ENCODE measurements around the gene B3GNT9. TPM values are rescaled to one million over a fixed set of nuclear protein-coding genes. Genes with fewer than 3 reads are reported as not detected.
A peak's percentile ranks its signal among the peaks of the same experiment; 100 is the strongest.

B3GNT9 gene
- total RNA-seq, 1 donor from 2014 or later = 5.1 TPM

DNA sequence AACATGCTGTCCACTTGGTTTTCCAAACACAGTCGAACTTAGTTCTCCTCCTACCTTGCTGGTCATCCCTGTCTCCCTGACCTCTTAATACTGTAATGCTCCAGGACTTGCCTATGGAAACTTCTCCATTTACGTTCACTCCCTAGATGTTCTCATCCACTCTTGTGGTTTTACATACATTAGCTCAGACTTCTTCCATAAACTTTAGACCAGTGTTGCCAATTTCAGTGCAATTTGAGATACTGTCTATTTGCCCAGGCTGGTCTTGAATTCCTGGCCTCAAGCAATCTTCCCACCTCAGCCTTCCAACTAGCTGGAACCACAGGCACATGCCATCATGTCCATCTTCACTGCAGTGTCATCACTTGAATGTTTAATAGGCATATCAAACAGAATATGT lies 31.5 kb upstream of the B3GNT9 start:
- Mint-ChIP-seq H3K27me3 (ENCODE audit: low read depth) (peaks cover 40% of the 10 kb centered on the region), H3K36me3 (ENCODE audit: low read depth) (peaks cover 2% of the 10 kb centered on the region), H3K4me3 (no peak overlapping the region), H3K9me3 (no peaks in the 10 kb centered on the region), H3K4me1 (peaks cover 12% of the 10 kb centered on the region), H3K27ac (ENCODE audit: unreplicated experiment) (no peak overlapping the region)
- TF ChIP-seq, protein P1, sequence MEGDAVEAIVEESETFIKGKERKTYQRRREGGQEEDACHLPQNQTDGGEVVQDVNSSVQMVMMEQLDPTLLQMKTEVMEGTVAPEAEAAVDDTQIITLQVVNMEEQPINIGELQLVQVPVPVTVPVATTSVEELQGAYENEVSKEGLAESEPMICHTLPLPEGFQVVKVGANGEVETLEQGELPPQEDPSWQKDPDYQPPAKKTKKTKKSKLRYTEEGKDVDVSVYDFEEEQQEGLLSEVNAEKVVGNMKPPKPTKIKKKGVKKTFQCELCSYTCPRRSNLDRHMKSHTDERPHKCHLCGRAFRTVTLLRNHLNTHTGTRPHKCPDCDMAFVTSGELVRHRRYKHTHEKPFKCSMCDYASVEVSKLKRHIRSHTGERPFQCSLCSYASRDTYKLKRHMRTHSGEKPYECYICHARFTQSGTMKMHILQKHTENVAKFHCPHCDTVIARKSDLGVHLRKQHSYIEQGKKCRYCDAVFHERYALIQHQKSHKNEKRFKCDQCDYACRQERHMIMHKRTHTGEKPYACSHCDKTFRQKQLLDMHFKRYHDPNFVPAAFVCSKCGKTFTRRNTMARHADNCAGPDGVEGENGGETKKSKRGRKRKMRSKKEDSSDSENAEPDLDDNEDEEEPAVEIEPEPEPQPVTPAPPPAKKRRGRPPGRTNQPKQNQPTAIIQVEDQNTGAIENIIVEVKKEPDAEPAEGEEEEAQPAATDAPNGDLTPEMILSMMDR (conservative IDR thresholded peaks at IDR 0.05) = no peak
- no peak for DNase-seq (ENCODE audit: low read depth, low spot score)

DNA sequence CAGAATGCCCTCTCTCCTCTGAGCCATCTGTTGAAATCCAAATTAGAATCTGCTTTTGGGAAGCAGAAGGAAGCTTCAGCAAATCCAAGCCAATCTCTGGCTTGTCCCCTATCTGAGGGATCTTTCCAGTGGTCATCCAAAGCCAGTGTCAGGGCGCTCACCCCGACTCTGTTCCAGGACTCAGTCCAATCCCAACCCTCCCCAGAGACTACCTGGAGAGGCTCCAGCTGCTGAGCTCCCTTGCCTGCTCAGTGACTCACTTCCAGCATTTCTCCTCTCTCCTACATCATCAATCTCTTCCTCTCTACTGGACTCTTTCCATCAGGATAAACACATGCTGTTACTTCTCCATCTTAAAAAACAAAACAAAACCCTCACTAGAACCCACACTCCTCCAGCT lies 30.5 kb upstream of the B3GNT9 start:
- peaks cover 2% of the 10 kb centered on the region for H3K36me3 Mint-ChIP-seq (ENCODE audit: low read depth)
- H3K27me3 Mint-ChIP-seq (ENCODE audit: low read depth) = peaks cover 39% of the 10 kb centered on the region
- TF ChIP-seq, protein P1 (conservative IDR thresholded peaks at IDR 0.05) = no peak
- no peaks in the 10 kb centered on the region for H3K9me3 Mint-ChIP-seq
- no peak for DNase-seq (ENCODE audit: low read depth, low spot score)
- H3K4me3 Mint-ChIP-seq = no peak overlapping the region
- no peak overlapping the region for H3K27ac Mint-ChIP-seq (ENCODE audit: unreplicated experiment)
- peaks cover 12% of the 10 kb centered on the region for H3K4me1 Mint-ChIP-seq

DNA sequence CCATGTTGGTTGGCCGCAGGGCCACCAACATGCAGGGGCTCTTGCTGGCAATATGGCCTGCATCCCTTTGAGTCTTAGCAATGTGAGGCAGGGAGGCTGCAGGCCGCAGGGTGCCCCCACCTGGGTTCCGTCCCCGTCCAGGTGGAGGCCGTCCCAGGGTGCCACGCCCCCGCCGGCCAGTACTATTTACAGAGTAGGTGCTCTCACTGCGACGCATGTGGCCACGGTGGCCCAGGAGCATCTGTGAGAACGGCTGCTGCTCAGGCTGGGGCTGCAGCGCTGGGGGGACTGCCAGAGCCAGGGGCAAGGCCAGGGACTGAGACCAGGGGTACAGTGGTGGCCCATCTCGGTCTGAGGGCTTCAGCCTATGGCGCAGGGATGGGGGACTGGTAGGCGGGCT lies 29.4 kb upstream of the B3GNT9 start:
- H3K27me3 Mint-ChIP-seq (ENCODE audit: low read depth) = peaks cover 37% of the 10 kb centered on the region
- H3K4me3 Mint-ChIP-seq = peak overlapping the region; percentile 54
- no peak for DNase-seq (ENCODE audit: low read depth, low spot score)
- no peaks in the 10 kb centered on the region for H3K9me3 Mint-ChIP-seq
- peaks cover 2% of the 10 kb centered on the region for H3K36me3 Mint-ChIP-seq (ENCODE audit: low read depth)
- no peak overlapping the region for H3K27ac Mint-ChIP-seq (ENCODE audit: unreplicated experiment)
- peaks cover 7% of the 10 kb centered on the region for H3K4me1 Mint-ChIP-seq
- TF ChIP-seq, protein P1 (conservative IDR thresholded peaks at IDR 0.05) = no peak

DNA sequence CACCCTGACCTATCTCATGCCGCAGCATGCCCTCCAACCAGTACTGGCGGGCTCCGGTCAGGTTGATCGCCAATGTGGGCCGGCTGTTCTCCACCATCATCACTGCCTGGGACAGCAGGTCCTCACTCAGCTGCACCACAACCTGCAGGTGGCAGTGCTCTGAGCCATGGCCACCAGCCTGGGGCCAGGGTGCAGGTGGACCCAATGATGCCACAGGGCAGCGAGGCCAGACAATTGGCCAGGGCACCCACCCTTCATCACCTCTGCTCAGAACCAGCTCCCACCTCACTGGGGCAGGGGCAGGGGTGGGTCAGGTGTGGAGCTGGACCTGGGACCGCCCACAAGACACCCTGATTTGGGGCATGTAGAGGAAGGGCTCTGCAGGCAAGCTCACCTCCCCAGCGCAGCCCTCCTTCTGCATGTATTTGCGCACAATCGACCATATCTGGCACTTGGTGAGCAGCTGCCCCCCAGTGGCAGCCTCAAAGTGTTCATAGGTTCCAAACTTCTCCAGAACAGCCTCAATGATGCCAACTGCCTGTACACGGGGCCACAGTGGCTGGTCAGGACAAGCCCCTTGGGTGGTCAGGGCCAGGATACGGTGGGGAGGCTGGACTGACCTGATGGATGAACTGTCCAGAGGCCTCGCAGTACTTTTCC lies 28.8 kb upstream of the B3GNT9 start:
- Mint-ChIP-seq H3K36me3 (ENCODE audit: low read depth) (peaks cover 2% of the 10 kb centered on the region), H3K9me3 (no peaks in the 10 kb centered on the region), H3K4me1 (peaks cover 5% of the 10 kb centered on the region), H3K27me3 (ENCODE audit: low read depth) (peaks cover 33% of the 10 kb centered on the region), H3K27ac (ENCODE audit: unreplicated experiment) (no peak overlapping the region), H3K4me3 (peak overlapping the region; percentile 54)
- TF ChIP-seq, protein P1 (conservative IDR thresholded peaks at IDR 0.05) = peak; percentile 26
- no peak for DNase-seq (ENCODE audit: low read depth, low spot score)

DNA sequence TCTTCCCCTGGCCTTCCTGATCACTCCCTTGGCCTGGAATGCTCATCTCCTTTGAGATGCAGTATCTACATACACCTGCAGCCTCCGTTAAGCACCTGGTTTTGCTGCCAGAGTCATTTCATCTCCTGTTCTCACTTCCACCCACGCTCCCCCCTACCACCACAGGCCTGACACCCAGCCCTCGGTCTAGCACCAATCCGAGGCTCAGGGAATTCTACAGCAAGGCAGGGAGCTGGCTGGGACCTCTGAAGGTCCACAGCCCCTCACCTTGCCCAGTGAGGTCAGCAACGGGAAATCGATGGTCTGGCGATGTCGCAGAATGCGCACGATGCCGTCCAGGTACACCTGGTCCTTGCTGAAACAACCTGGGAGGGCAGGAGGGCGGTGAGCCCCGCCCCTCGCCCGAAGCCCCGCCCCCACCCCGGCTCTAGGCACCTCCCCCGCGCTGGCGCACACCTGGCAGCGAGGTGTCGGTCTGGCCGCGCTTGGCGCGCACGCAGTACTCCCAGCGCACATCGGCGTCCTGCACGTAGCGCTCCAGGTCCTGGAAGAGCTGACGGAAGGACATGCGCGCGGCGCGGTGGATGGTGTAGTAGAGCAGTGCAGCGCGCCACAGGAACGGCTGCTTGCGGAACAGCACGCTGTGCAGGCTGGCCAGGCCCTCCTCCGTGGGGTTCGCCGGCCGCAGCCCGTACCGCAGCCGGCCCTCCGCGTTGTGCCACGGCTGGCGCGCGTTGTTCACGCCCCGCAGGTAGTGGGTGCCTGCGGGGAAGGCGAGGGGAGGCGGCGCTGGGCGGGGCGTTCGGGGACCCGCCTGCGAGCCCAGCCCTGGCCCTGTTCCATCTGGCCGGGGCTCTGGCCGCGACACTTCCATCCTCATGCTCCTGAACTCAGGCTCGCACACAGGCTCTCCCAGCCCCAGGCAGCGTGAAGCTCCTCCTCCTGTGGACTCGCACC lies 27.2 kb upstream of the B3GNT9 start:
- no peak for DNase-seq (ENCODE audit: low read depth, low spot score)
- peaks cover 16% of the 10 kb centered on the region for H3K4me1 Mint-ChIP-seq
- H3K27ac Mint-ChIP-seq (ENCODE audit: unreplicated experiment) = no peak overlapping the region
- H3K4me3 Mint-ChIP-seq = peak overlapping the region; percentile 66
- H3K27me3 Mint-ChIP-seq (ENCODE audit: low read depth) = peaks cover 41% of the 10 kb centered on the region
- H3K9me3 Mint-ChIP-seq = no peaks in the 10 kb centered on the region
- peaks cover 2% of the 10 kb centered on the region for H3K36me3 Mint-ChIP-seq (ENCODE audit: low read depth)
- TF ChIP-seq, protein P1 (conservative IDR thresholded peaks at IDR 0.05) = peak; percentile 20

Measured in neural crest cell (in vitro differentiated cells).